ENCODE results near the gene DNAH7. TPM values are rescaled to one million over a fixed set of nuclear protein-coding genes. Genes with fewer than 3 reads are reported as not detected.

The DNAH7 gene
- total and polyA plus RNA-seq, 2 of the 13 experiments (the other 11 are each of a cell fraction or from before 2014, with no cell fraction given) = 0.09 TPM; not detected in 1

GRCh38 chr2:195779491-195779890, 289.1 kb downstream of the DNAH7 start (continued):
- no peak for TF ChIP-seq REST (IDR thresholded peaks at IDR 0.05; ENCODE audit: borderline replicate concordance in 1 of 2, low read depth in 1 of 2, low read length in 2 of 2)
- no peak for TF ChIP-seq ZFP36 (IDR thresholded peaks at IDR 0.05; ENCODE audit: borderline replicate concordance, low read depth, low read length, partially characterized antibody)

- in situ Hi-C loops (cut with HindIII; ENCODE audit: extremely low pct_ligation_motif_present, low pct_unique_long_range_greater_than_20kb) = no loop called here
- no peak for FAIRE-seq
- no peak overlapping the region for H3K27ac ChIP-seq (ENCODE audit: extremely low read length, insufficient read depth, low read length)
Observed at GRCh38 chr2:195769975-195770374, 298.7 kb downstream of the DNAH7 start.

GRCh38 chr2:195768431-195768830, 300.2 kb downstream of the DNAH7 start:
- Histone ChIP-seq H3K27ac (ENCODE audit: extremely low read length, insufficient read depth, low read length) (no peak overlapping the region), H2AFZ (ENCODE audit: low read length) (no peak overlapping the region), H3K79me2 (ENCODE audit: insufficient read depth, low read length) (no peaks in the 10 kb centered on the region), H3K27me3 (ENCODE audit: control insufficient read depth in 1 of 2, insufficient read depth in 2 of 2, low read length in 2 of 2) (no peaks in the 10 kb centered on the region), H3K4me3 (replicated peaks in 1 of 3; ENCODE audit: insufficient read depth in 1 of 3, low read depth in 2 of 3, low read length in 3 of 3) (no peak overlapping the region), H3K9ac (ENCODE audit: insufficient read depth, low read depth, low read length) (no peak overlapping the region), H4K20me1 (ENCODE audit: insufficient read depth, low read length) (no peaks in the 10 kb centered on the region), H3K9me3 (ENCODE audit: low read length) (no peaks in the 10 kb centered on the region), H3K4me2 (ENCODE audit: low read depth, low read length) (no peak overlapping the region), H3K4me1 (ENCODE audit: insufficient read depth, low read length) (no peaks in the 10 kb centered on the region), H3K36me3 (replicated peaks in 1 of 2; ENCODE audit: control insufficient read depth in 1 of 2, insufficient read depth in 2 of 2, low read length in 2 of 2) (no peaks in the 10 kb centered on the region)
- ATAC-seq (no peak), FAIRE-seq (no peak), DNase-seq (ENCODE audit: low spot score) (no peak)
- POLR2A ChIA-PET = no interaction called here
- intact Hi-C loops (cut with micrococcal nuclease; ENCODE audit: unreplicated experiment) = no loop called here
- in situ Hi-C loops (cut with HindIII; ENCODE audit: extremely low pct_ligation_motif_present, low pct_unique_long_range_greater_than_20kb) = no loop called here
- CTCF ChIA-PET (ENCODE audit: low intra/inter-chr PET ratio, low total read pairs) = no interaction called here
- no TSS peak for BruUV-seq (replicated peaks)
- 7% methylated on average over 2 of the region's 2 CpGs for WGBS (ENCODE audit: low lambda C conversion rate)
- no peak for TF ChIP-seq RNF219 (CRISPR knock-in tag; IDR thresholded peaks at IDR 0.05)
- no peak for TF ChIP-seq NCOA1 (CRISPR knock-in tag; IDR thresholded peaks at IDR 0.05)

More at GRCh38 chr2:195769975-195770374, 298.7 kb downstream of the DNAH7 start:
- ChIA-PET CTCF (ENCODE audit: low intra/inter-chr PET ratio, low total read pairs) (no interaction called here), POLR2A (no interaction called here)
- H3K4me2 ChIP-seq (ENCODE audit: low read depth, low read length) = no peak overlapping the region
- H3K79me2 ChIP-seq (ENCODE audit: insufficient read depth, low read length) = no peaks in the 10 kb centered on the region
- H3K27me3 ChIP-seq (ENCODE audit: control insufficient read depth in 1 of 2, insufficient read depth in 2 of 2, low read length in 2 of 2) = no peaks in the 10 kb centered on the region
- no peaks in the 10 kb centered on the region for H3K36me3 ChIP-seq (replicated peaks in 1 of 2; ENCODE audit: control insufficient read depth in 1 of 2, insufficient read depth in 2 of 2, low read length in 2 of 2)
- H2AFZ ChIP-seq (ENCODE audit: low read length) = no peak overlapping the region
- H3K4me1 ChIP-seq (ENCODE audit: insufficient read depth, low read length) = no peaks in the 10 kb centered on the region
- intact Hi-C loops (cut with micrococcal nuclease; ENCODE audit: unreplicated experiment) = no loop called here
- H3K9me3 ChIP-seq (ENCODE audit: low read length) = no peaks in the 10 kb centered on the region
- no TSS peak for BruUV-seq (replicated peaks)
- ATAC-seq (no peak), DNase-seq (ENCODE audit: low spot score) (no peak)
- H3K9ac ChIP-seq (ENCODE audit: insufficient read depth, low read depth, low read length) = no peak overlapping the region
- H4K20me1 ChIP-seq (ENCODE audit: insufficient read depth, low read length) = no peaks in the 10 kb centered on the region
- H3K4me3 ChIP-seq (replicated peaks in 1 of 3; ENCODE audit: insufficient read depth in 1 of 3, low read depth in 2 of 3, low read length in 3 of 3) = no peak overlapping the region
- TF ChIP-seq HDAC6 (IDR thresholded peaks at IDR 0.05; ENCODE audit: low read depth, low read length) = no peak

All from HepG2 (cell line).